GM21367 (cell line): ENCODE measurements around the gene DEK.
"Not testable (repeated sequence)": the region's sequence is repeated elsewhere in the genome, so short reads cannot be mapped to it uniquely, and the experiment has no call there.

Experiments
- ATAC-seq: cut with Tn5 transposase; IDR thresholded peaks from one replicate; pipeline ENCODE4 v1.9.1; 2021; ENCODE audit not compliant: unreplicated experiment

The DEK gene

DNA sequence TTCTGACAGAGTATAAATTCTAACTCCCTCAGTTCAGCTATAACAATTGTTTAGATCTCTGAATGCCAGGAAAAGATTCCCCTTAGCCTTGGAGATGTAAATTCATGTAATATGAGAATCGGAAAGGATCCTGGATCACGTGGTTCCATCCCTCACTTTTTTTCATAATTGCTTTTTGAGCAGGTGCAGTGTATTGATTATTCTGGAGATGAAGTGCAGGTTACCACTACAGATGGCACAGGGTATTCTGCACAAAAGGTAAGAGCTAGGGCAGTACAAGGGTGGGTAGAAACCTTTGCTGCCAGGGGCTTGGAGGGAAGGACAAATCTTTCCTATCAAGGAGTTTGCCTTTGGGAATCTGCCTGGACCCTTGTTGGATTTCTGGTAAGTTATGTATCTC is 56.4 kb downstream of the DEK start:
- ATAC-seq, result no peak

DNA sequence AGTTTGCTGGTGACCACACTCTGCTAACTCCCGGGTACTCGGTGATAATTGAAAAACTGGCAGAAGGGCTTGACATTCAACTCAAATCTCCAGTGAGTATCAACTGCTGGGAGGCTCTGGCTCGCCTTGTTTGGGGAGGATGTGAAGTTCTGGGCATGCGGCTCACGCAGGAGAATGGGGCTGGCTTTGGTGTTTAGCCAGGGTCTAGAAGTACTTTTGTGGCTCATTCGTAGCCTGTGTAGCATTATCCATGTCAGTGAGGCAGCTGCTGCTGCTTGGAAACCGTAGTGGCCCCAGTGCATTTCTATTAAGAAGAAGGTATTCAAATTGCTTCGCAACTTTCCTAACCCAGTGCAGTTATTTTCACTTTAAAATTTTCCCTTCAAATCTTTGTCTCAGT is 56.9 kb downstream of the DEK start:
- no peak for ATAC-seq

DNA sequence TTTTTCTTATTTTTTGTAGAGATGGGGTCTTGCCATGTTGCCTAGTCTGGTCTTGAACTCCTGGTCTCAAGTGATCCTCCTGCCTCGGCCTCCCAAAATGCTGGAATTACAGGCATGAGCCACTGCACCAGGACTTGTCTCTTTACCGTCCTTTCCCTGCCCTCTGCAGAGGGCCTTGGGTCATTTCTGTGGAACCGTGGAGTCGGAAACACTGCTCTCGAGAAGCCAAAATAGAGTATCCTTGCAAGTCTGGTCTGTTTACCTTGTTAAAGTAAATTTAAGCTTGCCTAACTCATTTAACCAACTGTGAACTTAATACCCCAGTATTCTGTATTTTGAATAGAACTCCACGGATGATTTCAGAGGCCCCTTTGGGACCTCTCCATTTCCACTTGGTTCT is 57.7 kb downstream of the DEK start:
- ATAC-seq, result no peak

DNA sequence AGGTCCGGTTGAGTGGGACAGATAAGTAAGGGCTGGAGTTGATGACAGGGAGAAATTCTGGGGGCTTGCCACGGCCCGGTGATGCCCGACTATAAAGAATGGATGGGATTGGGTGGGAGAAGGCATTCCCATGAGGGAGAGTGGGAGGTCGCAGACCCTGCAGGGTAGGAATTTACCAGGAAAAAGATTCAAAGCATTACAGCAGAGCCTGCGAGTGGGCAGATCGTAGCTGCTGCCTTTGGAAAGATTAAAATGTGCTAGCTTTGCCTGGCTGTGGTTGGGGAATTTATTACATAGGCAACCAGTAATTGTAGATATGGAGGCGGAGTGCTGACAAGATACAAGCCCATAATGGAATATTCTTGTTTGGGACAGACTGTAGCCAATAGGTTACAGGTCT is 59.6 kb downstream of the DEK start:
- ATAC-seq, result no peak

DNA sequence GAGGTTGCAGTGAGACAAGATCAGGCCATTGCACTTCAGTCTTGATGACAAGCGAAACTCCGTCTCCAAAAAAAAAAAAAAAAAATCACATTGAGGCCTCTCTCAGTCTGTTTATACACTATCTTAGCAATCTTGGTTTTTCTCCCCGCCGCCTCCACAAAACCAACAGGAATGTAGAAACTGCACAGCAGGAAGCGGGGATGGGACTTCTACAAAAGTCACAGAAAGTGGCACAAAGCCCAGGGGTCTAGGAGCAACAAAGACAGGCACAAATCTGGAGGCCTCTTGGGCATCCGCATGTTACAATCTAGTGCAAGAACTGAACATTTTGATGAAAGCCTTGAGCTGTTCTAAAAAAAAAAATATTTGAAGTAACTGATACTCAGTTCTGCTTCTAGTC is 60.5 kb downstream of the DEK start:
- ATAC-seq, result no peak

DNA sequence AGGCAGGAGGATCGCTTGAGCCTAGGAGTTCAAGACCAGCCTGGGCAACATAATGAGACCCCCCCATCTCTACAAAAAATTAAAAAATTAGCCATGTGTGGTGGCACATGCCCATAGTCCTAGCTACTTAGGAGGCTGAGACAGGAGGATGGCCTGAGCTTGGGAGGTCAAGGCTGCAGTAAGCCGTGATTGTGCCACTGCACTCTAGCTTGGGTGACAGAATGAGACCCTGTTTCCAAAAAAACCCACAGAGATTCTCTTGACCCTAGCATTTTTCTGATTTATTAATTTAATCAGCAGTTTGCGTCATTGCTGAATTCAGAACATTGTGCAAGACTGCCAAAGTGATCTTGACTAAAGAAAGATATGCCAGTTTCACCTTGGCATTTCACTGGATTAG is 72.3 kb downstream of the DEK start:
- ATAC-seq, result no peak

DNA sequence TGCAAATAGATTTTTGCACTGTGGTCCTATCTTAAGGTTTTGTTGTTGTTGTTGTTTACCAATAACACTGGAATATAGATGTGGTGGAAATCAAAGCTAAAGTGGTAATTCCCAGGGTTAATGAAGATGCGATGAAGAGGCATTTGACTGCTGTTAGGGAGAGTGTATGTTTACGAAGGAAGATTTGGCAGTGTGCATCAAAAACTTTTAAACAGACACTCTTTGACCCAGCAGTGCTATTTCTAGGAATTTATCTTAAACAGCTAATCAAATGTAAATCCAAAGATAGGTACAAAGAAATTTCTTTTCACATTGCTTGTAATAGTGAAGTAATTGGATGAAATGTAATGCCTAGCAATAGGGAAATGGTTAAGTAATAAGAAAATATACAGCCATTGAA is 75.1 kb downstream of the DEK start:
- ATAC-seq, result no peak

DNA sequence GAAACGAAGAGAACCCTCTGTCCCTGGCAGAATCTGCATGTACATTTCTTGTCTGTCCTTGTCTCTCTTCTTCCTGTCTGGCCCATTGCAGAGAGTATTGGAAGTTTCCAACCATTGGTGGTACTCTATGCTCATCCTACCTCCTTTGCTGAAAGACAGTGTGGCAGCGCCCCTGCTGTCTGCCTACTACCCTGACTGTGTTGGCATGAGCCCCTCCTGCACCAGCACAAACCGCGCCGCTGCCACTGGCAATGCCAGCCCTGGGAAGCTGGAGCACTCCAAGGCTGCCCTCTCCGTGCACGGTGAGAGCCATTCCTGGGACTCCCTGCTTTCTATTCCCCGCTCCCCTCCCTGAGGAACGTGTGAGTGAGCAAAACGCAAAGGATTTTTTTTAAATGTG is 76.6 kb downstream of the DEK start:
- no peak for ATAC-seq

DNA sequence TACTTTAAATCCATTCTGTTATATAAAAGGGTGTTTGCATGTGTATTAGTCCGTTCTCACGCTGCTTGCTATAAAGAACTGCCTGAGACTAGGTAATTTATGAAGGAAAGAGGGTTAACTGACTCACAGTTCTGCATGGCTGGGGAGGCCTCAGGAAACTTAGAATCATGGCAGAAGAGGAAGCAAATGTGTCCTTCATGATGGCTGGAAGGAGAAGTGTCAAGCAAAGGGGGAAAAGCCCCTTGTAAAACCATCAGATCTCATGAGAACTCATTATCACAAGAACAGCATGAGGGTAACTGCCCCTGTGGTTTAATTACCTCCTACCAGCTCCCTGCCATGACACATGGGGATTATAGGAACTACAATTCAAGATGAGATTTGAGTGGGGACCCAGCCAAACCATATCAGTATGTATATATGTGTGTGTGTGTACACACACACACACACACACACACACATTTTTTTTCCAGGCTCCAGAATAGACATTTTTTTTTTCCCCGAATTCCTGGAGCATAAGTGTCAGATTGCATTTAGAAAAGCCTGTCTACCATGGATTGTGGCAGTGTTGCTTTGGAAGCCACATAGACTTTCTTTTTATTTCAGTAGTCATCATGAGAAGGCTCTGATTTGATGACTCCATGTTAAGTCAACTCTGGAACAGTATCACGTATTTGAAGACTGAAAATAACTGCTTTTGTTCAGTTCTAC is 77.6 kb downstream of the DEK start:
- no peak for ATAC-seq

DNA sequence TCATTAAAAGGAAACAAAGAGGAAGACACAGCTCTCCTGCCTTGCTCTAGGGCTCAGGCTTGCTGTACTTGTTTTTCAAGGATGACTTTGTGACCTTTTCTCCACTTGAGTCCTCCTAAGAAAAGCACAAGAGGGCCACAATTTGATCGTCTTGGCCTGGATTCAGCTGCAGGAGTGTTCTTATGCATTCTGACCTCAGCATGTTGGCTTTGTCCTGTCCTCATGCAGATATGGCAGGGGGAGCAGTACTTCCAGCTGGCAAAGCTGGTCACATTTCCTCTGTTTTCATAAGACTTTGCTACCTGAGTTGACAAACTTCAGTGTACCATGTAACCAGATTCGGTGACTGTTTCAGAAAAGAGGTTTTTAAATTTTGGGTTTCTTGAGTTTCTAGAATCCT is 78.3 kb downstream of the DEK start:
- ATAC-seq, result no peak

DNA sequence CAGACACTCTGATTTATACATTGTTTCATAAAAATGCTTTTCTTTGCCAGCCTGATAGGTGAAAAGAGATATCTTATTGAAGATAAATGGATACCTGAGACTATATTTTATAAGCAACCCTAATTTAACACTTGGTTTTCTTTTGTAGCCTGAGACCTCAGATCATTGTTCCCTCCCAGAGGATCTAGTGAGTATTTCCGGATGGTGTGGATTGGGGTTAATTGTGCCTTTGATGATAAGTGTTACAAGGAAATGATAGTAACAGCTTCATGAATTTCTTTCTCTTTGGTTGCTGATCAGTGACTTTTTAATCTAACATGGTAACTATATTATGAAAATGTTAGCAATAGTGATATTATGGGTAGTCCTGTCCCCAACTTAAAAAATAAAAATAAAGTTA is 78.7 kb downstream of the DEK start:
- no peak for ATAC-seq

DNA sequence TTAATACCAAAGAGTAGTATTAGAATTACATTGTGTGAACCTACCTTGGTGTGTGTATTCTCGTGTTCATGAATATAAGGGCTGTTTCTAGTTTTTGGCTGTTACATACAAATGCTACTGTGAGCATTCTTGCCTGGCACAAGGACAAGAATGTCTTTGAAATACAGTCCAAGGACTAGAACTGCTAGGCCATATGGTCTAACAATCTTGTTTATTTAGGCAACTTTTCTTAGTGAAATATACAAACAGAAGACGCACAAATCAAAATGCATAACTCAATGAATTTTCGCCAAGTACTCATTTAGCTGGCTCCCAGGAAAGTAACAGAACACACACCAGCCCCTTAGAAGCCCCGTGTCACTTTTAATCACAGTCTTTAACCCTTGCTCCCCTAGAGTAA is 80.6 kb downstream of the DEK start:
- no peak for ATAC-seq

DNA sequence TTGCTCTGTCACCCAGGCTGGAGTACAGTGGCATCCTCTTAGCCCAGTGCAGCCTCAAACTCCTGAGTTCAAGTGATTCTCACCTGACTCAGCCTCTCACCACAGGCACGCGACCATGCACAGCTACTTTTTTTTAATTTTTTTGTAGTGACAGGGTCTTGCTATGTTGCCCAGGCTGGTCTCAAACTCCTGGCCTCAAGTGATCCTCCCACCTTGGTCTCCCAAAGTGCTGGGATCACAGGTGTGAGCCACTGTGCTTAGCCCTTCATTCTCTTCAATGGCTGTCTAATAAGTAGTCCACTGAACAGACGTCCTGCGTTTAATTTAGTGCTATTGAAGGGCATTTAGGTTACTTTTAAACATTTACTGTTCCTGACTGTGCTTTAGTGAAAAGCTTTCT is 81.8 kb downstream of the DEK start:
- ATAC-seq, result no peak

DNA sequence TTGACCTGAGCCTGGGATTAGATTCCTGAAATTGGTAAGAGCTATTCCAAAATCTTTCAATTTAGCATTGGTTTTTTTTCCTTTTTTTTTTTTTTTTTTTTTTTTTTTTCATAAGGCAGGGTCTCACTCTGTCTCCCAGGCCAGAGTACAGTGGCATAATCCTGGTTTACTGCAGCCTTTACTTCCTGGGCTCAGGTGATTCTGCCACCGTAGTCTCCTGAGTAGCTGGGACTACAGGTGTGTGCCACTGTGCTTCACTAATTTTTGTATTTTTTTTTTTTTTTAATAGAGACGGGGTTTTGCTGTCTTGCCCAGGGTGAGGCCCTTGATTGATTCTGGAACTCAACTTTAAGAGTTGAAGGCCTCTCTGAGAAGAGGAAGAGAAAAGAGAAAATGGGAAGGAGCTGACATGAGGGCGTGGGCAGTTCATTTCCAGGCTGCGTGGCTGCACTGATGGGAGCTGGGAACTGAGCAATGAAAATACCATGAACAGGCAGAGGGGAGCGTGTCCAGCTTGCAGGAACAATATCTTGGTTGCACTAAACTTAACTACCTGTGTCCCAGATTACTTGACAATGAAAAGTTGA is 84.5 kb downstream of the DEK start:
- no peak for ATAC-seq

DNA sequence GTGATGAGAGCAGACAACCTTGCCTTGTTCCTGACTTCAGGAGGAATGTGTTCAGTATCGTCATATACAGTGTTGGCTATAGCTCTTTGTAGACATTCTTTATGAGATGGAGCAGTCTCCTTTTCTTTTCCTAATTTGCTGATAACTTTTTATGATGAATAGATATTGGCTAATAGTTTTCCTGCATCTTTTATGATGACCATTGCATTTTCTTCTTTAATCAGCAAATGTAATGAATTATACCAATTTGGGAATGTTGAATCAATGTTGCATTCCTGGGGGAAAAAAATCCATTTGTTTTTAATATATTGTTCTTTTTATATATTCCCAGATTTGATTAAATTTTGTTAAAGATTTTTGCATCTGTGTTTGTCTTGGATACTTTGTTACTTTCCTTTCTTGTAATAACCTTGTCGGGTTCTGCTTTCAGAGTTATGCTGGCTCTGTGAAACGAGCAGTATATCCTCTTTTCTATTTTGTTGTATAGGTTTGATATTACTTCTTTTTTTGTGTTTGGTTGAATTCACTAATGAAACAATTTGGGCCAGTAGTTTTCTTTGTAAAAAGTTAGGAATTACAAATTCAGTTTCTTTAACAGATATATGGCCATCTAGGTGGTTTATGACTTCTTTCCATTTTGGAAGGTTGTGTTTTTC is 85.2 kb downstream of the DEK start:
- no peak for ATAC-seq

DNA sequence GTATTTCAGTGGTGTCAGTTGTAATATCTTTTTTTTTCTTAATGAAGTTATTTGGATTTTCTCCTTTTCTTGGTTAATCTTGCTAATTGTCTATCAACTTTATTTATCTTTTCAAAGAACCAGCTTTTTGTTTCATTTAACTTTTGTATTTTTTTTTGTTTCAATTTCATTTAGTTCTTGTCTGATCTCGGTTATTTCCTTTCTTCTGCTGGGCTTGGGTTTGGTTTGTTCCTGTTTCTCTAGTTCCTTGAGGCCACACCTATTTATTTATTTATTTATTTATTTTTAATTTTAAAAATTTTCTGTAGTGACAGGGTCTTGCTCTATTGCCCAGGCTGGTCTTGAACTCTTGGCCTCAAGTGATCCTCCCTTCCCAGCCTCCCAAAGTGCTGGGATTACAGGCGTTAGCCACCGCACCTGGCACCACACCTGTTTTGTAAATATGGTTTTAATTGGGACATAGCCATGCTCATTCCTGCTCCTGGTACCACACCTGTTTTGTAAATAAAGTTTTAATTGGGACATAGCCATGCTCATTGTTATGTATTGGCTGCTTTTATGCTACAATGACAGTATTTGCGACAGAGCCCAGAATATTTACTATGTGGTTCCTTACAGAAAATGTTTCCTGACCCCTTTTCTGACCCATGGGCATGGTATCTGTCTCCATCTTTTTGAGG is 86.9 kb downstream of the DEK start:
- ATAC-seq, result no peak

DNA sequence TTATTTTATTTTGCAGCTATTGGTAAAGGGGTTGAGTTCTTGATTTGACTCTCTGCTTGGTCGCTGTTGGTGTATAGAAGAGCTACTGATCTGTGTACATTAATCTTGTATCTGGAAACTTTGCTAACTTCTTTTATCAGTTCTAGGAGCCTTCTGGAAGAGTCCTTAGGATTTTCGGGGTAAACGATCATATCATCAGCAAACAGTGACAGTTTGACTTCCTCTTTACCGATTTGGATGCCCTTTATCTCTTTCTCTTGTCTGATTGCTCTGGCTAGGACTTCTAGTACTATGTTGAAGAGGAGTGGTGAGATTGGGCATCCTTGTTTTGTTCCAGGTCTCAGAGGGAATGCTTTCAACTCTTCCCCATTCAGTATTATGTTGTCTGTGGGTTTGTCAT is 88.1 kb downstream of the DEK start:
- ATAC-seq, result not testable (repeated sequence)
